HepG2 (cell line): Measurements from ENCODE around the gene HIPK2.

Experiments
- BCLAF1 ChIP-seq: fragments of 450-650 bp; IDR thresholded peaks from 2 replicates; pipeline ENCODE4 v1.6.1; 2017; ENCODE audit warnings: mild to moderate bottlenecking
- CTCF ChIP-seq: sonication (generic); formaldehyde crosslinking; IDR thresholded peaks from 2 replicates; pipeline ENCODE4 v1.5.0; 2020; ENCODE audit warnings: mild to moderate bottlenecking, missing genetic modification reagents, moderate library complexity
- FOXK2 ChIP-seq: fragments of 450-650 bp; IDR thresholded peaks from 2 replicates; pipeline ENCODE4 v1.6.1; 2016
- ISX ChIP-seq: sonication (generic); formaldehyde crosslinking; conservative IDR thresholded peaks from 2 replicates; pipeline ENCODE4 v1.5.0; 2020; ENCODE audit warnings: missing genetic modification reagents
- NFATC3 ChIP-seq: sonication (generic); formaldehyde crosslinking; IDR thresholded peaks from 2 replicates; pipeline ENCODE4 v1.5.1; 2020; ENCODE audit warnings: mild to moderate bottlenecking, missing genetic modification reagents
- SRF ChIP-seq: IDR thresholded peaks from 2 replicates; pipeline ENCODE4 v1.6.1; 2011; ENCODE audit warnings: mild to moderate bottlenecking, low read depth, low read length, moderate library complexity
- SRSF4 ChIP-seq: fragments of 200-400 bp; formaldehyde crosslinking; IDR thresholded peaks from one replicate; pipeline ENCODE4 v1.6.1; 2018; ENCODE audit warnings: mild to moderate bottlenecking, low read depth, low read length, moderate library complexity; ENCODE audit not compliant: poor library complexity, severe bottlenecking
- TAF1 ChIP-seq: sonication (generic); formaldehyde crosslinking; IDR thresholded peaks from 2 replicates; pipeline ENCODE4 v1.4.0; 2020; ENCODE audit warnings: missing genetic modification reagents
- ZBTB21 ChIP-seq: sonication (generic); formaldehyde crosslinking; IDR thresholded peaks from 2 replicates; pipeline ENCODE4 v1.4.0; 2020; ENCODE audit warnings: missing genetic modification reagents
- ZBTB37 ChIP-seq: sonication (generic); formaldehyde crosslinking; IDR thresholded peaks from 2 replicates; pipeline ENCODE4 v1.4.0; 2020; ENCODE audit warnings: mild to moderate bottlenecking, missing genetic modification reagents
- ZNF441 ChIP-seq: sonication (generic); formaldehyde crosslinking; IDR thresholded peaks from 2 replicates; pipeline ENCODE4 v1.7.0; 2021; ENCODE audit warnings: missing genetic modification reagents, borderline replicate concordance
- ZNF512 ChIP-seq: sonication (generic); formaldehyde crosslinking; IDR thresholded peaks from 2 replicates; pipeline ENCODE4 v1.4.0; 2020; ENCODE audit warnings: mild to moderate bottlenecking, missing genetic modification reagents

GRCh38 chr7:139703487-139704307 is 74.1 kb downstream of the HIPK2 start:
- TF ChIP-seq ISX (CRISPR knock-in tag): no peak
- TF ChIP-seq FOXK2: no peak
- TF ChIP-seq ZBTB37: no peak
- no peak for TF ChIP-seq ZBTB21 (CRISPR knock-in tag)
- no peak for TF ChIP-seq NFATC3 (CRISPR knock-in tag)
- TF ChIP-seq ZNF441 (CRISPR knock-in tag): no peak
- TF ChIP-seq TAF1: no peak
- no peak for TF ChIP-seq SRSF4
- TF ChIP-seq SRF: no peak
- TF ChIP-seq ZNF512 (CRISPR knock-in tag): no peak
- TF ChIP-seq BCLAF1: no peak
- no peak for TF ChIP-seq CTCF (CRISPR knock-in tag)
